Activated gamma-delta T cell (primary cell): ENCODE measurements around the gene KCTD2.

ENCODE experiments used
- DNase-seq: peaks from one replicate; lab custom pipeline; 2025; lab: John Stamatoyannopoulos, UW

KCTD2 gene

DNA sequence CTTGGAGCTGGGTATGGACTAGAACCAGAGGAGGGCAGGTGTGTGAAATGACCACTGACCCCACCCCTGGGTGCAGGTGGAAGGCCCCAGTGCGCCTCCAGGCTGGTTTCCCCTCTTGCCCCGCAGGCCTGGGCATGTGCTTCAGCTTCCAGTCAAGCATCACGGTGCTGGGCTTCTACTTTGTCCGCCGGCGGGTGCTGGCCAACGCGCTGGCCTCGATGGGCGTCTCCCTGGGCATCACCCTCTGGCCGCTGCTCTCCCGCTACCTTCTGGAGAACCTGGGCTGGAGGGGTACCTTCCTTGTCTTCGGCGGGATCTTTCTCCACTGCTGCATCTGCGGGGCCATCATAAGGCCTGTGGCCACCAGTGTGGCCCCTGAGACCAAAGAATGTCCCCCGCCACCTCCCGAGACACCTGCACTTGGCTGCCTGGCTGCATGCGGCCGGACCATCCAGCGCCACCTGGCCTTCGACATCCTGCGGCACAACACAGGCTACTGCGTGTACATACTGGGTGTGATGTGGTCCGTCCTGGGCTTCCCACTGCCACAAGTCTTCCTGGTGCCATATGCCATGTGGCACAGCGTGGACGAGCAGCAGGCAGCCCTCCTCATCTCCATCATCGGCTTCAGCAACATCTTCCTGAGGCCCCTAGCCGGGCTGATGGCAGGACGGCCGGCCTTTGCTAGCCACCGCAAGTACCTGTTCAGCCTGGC lies 53.0 kb downstream of the KCTD2 start:
- no peak for DNase-seq

DNA sequence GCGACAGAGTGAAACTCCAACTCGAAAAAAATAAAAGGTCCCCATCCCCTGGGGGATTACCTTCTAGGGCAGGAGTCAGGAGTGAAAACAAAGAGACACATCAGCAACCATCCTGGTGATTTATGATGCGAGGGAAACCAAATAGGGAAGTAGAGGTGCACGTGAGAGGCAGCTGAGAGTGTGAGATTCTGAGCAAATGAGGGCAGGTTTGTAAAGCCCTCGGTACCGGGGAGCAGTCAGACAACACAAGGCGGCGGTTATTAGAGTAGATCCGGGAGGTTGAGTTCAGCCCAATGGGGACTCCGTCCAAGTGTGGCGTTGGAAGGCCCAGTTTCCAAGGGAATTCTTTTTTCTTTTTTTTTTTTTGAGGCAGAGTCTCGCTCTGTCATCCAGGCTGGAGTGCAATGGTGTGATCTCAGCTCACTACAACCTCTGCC lies 55.4 kb downstream of the KCTD2 start:
- no peak for DNase-seq

DNA sequence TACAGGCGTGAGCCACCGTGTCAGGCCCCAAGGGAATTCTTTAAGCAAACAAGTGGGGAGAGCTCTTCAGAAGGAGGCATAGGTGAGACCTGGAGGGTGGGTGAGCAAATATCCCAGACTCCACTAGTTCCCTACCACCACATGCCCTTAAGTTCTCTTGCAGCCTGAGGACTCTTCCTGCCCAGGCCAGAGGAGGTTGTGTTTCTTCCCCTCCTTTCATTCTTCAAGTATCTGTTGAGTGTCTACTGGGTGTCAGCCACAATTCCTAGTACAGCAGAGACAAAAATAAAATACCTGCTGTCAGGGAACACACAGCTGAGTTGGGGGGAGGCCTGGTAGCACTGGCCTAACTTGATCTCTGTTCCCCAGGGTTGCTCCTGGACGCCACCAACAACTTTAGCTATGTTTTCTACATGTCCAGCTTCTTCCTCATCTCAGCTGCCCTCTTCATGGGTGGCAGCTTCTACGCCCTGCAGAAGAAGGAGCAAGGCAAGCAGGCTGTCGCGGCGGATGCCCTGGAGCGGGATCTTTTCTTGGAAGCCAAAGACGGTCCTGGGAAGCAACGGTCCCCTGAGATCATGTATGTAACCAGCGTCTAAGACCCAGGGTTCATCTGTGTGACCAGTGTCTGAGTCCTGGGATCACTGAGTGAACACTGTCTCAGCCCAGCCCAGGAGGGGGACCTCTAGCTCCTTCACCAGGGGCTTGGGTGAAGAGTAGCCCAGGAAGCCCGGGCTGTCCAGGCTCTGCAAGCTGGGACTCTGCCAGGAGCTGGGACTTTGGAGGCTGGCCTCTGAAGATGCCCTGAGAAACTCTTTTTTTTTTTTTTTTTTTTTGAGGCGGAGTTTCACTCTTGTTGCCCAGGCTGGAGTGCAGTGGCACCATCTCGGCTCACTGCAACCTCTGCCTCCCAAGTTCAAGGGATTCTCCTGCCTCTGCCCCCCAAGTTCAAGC lies 56.9 kb downstream of the KCTD2 start:
- no peak for DNase-seq

DNA sequence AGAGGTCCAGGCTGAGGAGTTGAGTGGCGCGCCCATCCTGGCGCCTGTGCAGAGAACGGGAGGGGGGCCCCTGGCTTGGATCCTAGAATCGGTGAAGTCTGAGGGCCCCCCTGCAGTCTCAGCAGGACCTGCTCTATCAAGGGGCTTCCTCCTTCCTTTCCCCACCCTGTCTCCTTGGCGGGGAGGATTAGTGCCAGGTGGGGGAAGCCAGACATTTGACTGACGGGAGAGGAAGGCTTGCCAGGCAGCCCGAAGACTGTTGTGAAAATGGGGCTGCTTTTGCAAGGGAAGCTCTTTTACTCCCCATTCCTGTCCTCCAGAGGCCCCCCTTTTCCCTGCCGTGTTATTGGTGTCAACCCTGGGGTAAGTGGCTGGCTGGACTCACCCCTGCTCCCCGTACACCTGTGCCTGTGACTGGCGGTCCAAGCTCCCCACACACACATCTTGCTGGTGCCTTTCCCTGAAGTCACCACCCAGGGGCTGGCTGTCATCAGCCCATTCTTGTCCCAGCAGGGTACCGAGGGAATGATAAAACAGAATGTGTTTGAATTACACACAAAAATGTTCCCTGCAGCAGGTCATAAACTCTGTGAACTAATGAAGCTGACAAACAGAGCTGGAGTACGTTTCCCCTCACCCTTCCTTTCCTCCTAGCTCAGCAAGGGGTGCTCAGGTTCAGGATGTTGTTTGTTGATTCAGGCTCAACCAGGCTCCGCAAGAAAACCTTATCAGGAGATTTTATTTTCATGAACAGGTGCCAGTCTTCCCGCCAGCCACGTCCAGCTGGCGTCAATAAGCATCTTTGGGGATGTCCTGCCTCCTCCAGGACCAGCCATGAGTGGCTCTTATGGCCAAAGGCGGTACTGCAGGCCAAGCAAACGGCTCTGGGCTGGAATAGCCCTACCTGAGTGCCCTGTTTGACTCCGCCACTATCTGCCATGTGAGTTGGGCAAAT lies 58.4 kb downstream of the KCTD2 start:
- DNase-seq: no peak

DNA sequence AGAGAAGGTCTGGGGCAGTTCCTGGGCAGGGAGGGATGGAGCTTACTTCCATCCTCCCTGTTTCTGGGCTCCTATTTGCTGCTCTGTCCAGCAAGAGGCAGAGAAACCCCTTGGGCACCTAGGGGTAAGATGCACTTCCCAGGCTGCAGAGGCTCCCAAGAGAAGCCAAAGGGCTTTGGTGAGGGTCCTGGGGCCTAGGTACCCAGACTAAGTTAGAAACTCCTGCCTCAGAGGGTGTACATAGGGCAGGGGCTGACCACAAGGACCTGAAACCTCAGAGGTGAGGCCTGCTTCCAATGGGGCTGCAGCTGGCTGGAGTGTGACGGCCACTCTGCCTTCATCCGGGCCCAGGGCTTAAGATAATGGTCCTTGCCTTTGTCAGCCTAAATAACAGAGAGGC lies 61.2 kb downstream of the KCTD2 start:
- no peak for DNase-seq

DNA sequence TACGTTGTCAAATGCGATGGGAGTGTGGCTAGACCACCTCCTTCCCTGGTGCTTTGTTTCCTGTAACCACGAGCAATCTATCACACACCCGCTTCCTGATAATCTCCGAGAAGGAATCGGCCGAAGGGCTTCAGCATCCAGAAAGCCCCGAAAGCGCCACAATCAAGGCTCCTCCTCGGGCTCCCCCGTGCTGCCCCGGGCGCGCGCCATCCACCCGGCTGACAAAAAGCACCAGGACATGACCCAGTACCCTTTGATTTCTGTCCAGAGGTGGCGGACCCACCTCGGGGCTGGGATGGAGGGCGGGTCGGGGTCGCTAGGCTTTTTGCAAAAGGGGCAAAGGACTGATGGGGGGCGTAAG lies 62.0 kb downstream of the KCTD2 start:
- DNase-seq: no peak

DNA sequence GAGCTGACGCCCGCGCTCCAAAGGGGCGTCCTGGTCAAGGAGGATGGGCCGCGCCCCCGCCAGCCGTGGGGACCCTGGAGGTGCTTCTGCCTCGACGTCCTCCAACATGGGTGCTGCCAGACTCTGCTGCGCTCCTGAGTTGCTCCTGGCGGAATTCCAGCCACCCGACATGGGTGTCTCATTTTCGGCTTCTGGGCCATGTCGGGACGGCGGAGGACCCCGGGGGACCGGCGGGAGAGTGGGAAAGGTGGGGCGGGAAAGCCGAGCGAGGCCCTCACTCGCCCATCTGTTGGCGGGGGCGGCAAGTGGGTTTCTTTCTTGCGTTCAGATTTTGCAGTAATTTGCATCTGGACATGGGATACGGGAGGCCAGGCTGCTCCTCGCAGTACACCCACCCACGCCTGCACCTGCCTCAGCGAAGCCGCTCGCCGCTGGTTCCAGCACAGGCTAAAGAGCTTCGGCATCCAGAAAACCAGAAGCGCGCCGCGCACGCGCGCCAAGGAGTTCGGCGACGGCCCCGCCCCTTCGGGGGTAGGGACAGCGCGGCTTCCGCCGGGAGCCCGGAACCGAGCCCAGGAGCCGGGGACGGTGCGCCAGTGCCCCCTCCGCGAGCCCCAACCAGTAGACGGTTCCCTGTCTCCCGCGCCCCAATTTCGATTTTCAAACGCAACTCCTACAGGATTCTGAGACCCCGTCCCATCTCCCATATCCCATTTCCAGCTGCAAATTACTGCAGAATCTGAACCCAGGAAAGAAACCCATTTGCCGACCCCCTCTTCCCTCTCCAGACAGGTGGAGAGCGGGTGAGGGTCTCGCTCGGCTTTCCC lies 62.6 kb downstream of the KCTD2 start, which contains the start of gene ARMC7:
Gene ARMC7, plus strand, starts transcription at position 563 of the 827 bp plus-strand sequence. CDS start 320 bp downstream, outside the sequence.
- peak; percentile 85 for DNase-seq

DNA sequence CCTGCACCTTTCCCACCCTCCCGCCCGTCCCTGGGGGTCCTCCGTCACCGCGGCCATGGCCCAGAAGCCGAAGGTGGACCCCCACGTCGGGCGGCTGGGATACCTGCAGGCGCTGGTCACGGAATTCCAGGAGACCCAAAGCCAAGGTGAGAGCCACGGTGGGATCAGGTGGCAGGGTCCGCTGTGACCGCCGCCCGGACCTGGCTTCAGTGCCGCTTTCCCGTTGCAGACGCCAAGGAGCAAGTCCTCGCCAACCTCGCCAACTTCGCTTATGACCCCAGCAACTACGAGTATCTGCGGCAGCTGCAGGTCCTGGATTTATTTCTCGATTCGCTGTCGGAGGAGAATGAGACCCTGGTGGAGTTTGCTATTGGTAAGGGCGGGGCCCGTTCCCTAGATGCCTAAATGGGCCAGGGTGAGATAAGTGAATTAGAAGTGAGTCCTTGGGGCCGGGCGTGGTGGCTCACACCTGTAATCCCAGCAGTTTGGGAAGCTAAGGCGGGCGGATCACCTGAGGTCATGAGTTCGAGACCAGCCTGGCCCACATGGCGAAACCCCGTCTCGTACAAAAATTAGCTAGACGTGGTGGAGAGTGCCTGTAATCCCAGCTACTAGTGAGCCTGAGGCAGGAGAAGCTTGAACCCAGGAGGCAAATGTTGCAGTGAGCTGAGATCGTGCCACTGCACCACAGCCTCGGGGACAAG lies 63.4 kb downstream of the KCTD2 start:
- DNase-seq: no peak

DNA sequence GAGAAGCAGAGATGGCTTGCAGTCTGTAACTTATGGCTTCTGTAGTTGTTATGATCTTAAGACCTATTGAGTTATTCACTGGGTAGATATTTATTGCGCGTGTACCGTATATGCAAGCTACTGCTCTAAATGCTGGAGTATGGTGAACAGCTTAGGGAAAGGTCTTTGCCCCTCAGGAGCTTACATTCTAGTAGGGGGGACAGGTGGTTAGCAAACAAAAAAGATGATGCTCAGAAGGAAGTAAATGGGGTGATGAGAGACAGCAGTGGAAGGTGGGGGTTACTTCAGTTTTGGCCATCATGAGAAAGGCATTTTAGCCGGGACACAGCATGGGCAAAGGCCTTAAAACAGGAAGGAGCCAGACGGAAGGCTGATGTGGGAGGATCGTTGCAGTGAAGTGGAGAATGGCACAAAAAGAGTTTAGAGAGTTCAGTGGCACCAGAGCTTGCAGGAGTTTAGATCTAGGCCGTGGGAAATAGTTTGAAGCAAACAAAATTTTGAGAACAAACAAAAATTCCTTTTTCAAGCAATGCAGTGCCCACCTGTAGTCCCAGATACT lies 64.8 kb downstream of the KCTD2 start:
- no peak for DNase-seq

DNA sequence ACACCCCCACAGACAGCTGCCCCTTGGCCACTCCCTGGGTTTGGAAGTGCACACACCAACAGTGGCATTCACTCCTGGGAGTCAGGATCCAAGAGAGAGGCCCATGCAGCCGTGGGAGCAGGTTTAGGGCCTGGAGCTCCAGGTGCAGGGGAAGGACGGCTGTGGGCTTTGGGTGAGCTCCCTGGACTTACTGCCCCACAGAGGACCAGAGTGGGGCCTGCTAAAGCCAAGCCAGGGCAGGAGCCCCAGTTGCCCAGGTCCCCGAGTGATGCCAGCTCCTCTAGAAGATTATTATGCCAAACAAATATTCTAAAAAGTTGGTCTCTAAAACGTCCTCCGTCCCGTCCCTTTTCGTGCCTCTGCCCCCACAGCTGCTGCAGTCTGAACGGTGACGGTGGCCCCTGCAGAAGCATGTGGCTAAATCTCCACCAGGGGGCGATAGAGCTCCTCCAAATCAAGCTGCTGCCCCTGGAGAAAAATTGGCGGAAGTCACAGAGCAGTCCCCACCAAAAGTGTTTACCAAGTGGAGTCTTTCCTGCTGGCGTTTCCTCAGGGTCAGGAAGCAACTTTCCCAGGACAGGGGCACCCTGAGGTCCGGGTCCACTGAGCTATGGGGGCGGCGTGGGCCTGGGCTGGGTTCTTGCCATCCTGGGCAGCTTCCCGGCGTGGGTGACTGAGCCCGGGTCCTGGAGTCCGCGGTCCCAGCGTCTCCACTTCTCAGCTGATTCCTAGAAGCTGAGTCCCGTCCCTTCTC lies 67.0 kb downstream of the KCTD2 start:
- DNase-seq: no peak

DNA sequence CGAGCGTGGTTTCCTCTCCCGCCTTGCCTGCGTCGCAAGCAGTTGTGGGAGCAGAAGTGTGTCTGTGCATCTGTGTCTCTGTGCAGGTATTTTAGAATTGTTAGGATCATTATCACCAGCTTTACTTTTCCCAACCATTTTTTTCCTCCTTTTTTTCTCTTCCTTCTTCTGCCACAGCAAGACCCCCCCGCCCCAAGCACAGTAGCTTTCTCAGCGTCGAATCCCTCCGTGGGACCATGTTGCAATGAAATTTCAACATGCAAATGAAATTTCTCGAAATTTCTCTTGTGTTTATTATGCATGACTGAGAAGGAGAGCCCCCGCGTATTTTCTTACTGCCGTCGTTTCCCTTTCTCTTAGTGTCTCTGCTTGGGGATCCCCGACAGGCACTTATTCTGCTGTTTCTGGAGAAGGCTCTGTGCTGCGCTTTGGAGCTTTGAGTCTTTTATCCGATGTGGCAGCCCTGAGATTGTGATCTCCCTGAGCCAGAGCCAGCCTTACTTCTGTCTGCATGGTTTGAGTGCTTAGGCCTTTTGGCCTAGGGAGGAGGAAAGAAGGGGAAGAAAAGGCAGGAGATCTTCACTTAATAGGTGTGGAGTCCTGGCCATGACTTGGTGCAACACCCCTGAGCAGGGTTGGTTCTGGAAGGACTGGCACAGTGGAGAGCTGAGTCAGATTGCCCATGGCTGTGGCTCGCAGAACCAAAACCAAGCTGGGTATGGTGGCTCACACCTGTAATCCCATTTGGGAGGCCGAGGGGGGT lies 67.7 kb downstream of the KCTD2 start:
- no peak for DNase-seq
